ENCODE results near the gene IGF1. TPM values are rescaled to one million over a fixed set of nuclear protein-coding genes. Genes with fewer than 3 reads are reported as not detected.

The IGF1 gene
- total and polyA plus RNA-seq, 2 experiments from 2014 or later = 2.3 to 2.9 TPM

DNA sequence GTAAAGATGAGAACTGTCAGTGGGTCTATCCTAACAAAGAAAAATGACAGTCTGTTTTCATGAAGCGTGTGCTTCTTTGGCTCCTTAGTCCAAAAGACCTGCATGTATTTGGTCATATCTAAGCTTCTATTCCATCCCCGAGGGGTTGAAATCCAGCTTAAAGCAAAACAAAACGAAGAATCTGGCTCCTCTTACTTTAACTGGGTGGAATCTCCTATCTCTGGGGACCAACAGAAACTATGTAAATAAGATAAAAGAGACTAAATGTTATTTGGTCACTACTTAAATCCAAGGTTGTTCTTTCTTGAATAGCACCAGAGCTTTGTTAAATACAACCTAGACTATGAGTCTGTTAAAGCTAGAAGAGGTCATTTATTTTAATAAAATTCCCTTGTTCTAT, 9.4 kb downstream of the IGF1 start:
- Histone ChIP-seq H3K9me2 (ENCODE audit: insufficient read depth) (no peaks in the 10 kb centered on the region), H2AFZ (no peak overlapping the region), H3K36me3 (ENCODE audit: low read depth) (no peaks in the 10 kb centered on the region), H3K9me3 (ENCODE audit: low read depth) (no peaks in the 10 kb centered on the region), H4K20me1 (ENCODE audit: insufficient read depth) (no peaks in the 10 kb centered on the region), H3K9ac (no peak overlapping the region), H3F3A (ENCODE audit: insufficient read depth) (no peaks in the 10 kb centered on the region), H3K27ac (no peak overlapping the region), H3K27me3 (replicated peaks; ENCODE audit: insufficient read depth) (no peaks in the 10 kb centered on the region), H3K4me1 (ENCODE audit: insufficient read depth) (peaks cover 5% of the 10 kb centered on the region; the same call in 1 of the 2 replicates), H3K4me2 (ENCODE audit: unreplicated experiment) (no peak overlapping the region), H3K79me2 (ENCODE audit: insufficient read depth) (no peaks in the 10 kb centered on the region), H3K4me3 (no peak overlapping the region)
- in situ Hi-C loops (cut with MboI) = no loop called here
- TF ChIP-seq EZH2phosphoT487 (IDR thresholded peaks at IDR 0.05; ENCODE audit: insufficient read depth, low read depth) = no peak
- TF ChIP-seq EZH2 (IDR thresholded peaks at IDR 0.05; ENCODE audit: insufficient read depth, poor library complexity, severe bottlenecking) = no peak
- WGBS, 2 experiments (ENCODE audit: low coverage in 1 of 2, low lambda C conversion rate in 2 of 2, missing lambda C conversion rate in 2 of 2) = 47 to 52% methylated on average over 3 of the region's 3 CpGs
- no peak for DNase-seq

- DNase-seq = no peak
- Histone ChIP-seq H3K4me1 (ENCODE audit: insufficient read depth) (peaks cover 9% of the 10 kb centered on the region), H3K9me2 (ENCODE audit: insufficient read depth) (no peaks in the 10 kb centered on the region), H3K27ac (no peak overlapping the region), H3K9me3 (ENCODE audit: low read depth) (no peaks in the 10 kb centered on the region), H3K4me3 (no peak overlapping the region), H3K4me2 (ENCODE audit: unreplicated experiment) (no peak overlapping the region), H3K9ac (no peak overlapping the region), H2AFZ (no peak overlapping the region), H3K36me3 (ENCODE audit: low read depth) (no peaks in the 10 kb centered on the region), H3F3A (ENCODE audit: insufficient read depth) (peaks cover 4% of the 10 kb centered on the region), H3K27me3 (replicated peaks; ENCODE audit: insufficient read depth) (no peaks in the 10 kb centered on the region), H3K79me2 (ENCODE audit: insufficient read depth) (no peaks in the 10 kb centered on the region), H4K20me1 (ENCODE audit: insufficient read depth) (no peaks in the 10 kb centered on the region)
- TF ChIP-seq EZH2 (IDR thresholded peaks at IDR 0.05; ENCODE audit: insufficient read depth, poor library complexity, severe bottlenecking) (no peak), EZH2phosphoT487 (IDR thresholded peaks at IDR 0.05; ENCODE audit: insufficient read depth, low read depth) (no peak)
- in situ Hi-C loops (cut with MboI) = no loop called here
- WGBS, 2 experiments (ENCODE audit: low coverage in 1 of 2, low lambda C conversion rate in 2 of 2, missing lambda C conversion rate in 2 of 2) = 60% methylated on average over 5 of the region's 5 CpGs
These were observed 12.0 kb downstream of the IGF1 start for GRCh38 chr12:102468261-102468915.

GRCh38 chr12:102465762-102466560, 14.4 kb downstream of the IGF1 start:
- in situ Hi-C loops (cut with MboI) = no loop called here
- H3K9me3 ChIP-seq (ENCODE audit: low read depth) = no peaks in the 10 kb centered on the region
- H3K79me2 ChIP-seq (ENCODE audit: insufficient read depth) = no peaks in the 10 kb centered on the region
- no peak overlapping the region for H2AFZ ChIP-seq
- peaks cover 22% of the 10 kb centered on the region for H3F3A ChIP-seq (ENCODE audit: insufficient read depth)
- H3K9ac ChIP-seq = no peak overlapping the region
- no peaks in the 10 kb centered on the region for H3K27me3 ChIP-seq (replicated peaks; ENCODE audit: insufficient read depth)
- 64 to 72% methylated on average over 9 of the region's 9 CpGs for WGBS, 2 experiments (ENCODE audit: low coverage in 1 of 2, low lambda C conversion rate in 2 of 2, missing lambda C conversion rate in 2 of 2)
- no peak overlapping the region for H3K4me3 ChIP-seq
- no peaks in the 10 kb centered on the region for H4K20me1 ChIP-seq (ENCODE audit: insufficient read depth)
- no peak overlapping the region for H3K4me2 ChIP-seq (ENCODE audit: unreplicated experiment)
- H3K9me2 ChIP-seq (ENCODE audit: insufficient read depth) = no peaks in the 10 kb centered on the region
- H3K36me3 ChIP-seq (ENCODE audit: low read depth) = no peaks in the 10 kb centered on the region
- no peak overlapping the region for H3K27ac ChIP-seq
- TF ChIP-seq EZH2 (IDR thresholded peaks at IDR 0.05; ENCODE audit: insufficient read depth, poor library complexity, severe bottlenecking) = no peak
- no peak for TF ChIP-seq EZH2phosphoT487 (IDR thresholded peaks at IDR 0.05; ENCODE audit: insufficient read depth, low read depth)
- DNase-seq = peak; percentile 23
- H3K4me1 ChIP-seq (ENCODE audit: insufficient read depth) = peaks cover 30% of the 10 kb centered on the region

DNA sequence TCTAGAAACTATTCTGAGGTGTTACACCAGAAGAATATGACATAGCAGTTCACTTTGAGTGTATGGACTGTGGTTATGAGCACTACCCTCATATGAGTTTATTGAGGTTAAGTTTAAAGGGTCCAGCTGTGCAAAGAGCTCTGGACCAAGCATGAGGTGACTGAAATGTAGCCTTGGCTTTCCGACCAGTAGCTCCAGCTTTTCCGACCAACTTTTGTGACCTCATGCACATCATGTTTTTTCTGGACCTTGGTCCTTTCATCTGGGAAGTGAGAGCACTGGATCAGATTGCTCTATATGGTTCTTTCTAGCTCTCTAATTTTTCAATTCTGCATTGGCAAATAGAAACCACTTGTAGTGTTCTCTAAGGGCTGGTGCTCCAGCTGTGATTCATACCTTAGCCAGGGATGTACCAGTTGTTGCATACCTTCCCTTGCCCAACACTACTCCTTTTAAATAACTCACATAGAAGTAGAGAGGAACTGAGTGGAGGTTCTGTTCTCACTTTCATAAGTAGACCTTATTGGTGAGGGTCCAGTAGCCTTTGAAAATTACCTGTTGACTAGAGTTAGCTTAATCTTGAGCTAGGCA, 16.6 kb downstream of the IGF1 start:
- peak overlapping the region; percentile 69 for H3K27ac ChIP-seq
- H3K4me2 ChIP-seq (ENCODE audit: unreplicated experiment) = peak overlapping the region; percentile 30

More for the DNA sequence above, 16.6 kb downstream of the IGF1 start:
- 74 to 90% methylated on average over 2 of the region's 2 CpGs for WGBS, 2 experiments (ENCODE audit: low coverage in 1 of 2, low lambda C conversion rate in 2 of 2, missing lambda C conversion rate in 2 of 2)
- Histone ChIP-seq H3K9ac (no peak overlapping the region), H3K79me2 (ENCODE audit: insufficient read depth) (no peaks in the 10 kb centered on the region), H3K4me3 (no peak overlapping the region), H3K27me3 (replicated peaks; ENCODE audit: insufficient read depth) (no peaks in the 10 kb centered on the region), H3K9me3 (ENCODE audit: low read depth) (no peaks in the 10 kb centered on the region), H2AFZ (no peak overlapping the region), H3K36me3 (ENCODE audit: low read depth) (no peaks in the 10 kb centered on the region), H3K4me1 (ENCODE audit: insufficient read depth) (peaks cover 30% of the 10 kb centered on the region), H3F3A (ENCODE audit: insufficient read depth) (peaks cover 22% of the 10 kb centered on the region), H4K20me1 (ENCODE audit: insufficient read depth) (no peaks in the 10 kb centered on the region), H3K9me2 (ENCODE audit: insufficient read depth) (no peaks in the 10 kb centered on the region)
- TF ChIP-seq EZH2phosphoT487 (IDR thresholded peaks at IDR 0.05; ENCODE audit: insufficient read depth, low read depth) (no peak), EZH2 (IDR thresholded peaks at IDR 0.05; ENCODE audit: insufficient read depth, poor library complexity, severe bottlenecking) (no peak)
- in situ Hi-C loops (cut with MboI) = no loop called here
- DNase-seq = peak; percentile 54
